ENCODE measurements around the gene FAM110A.

- no peak for TF ChIP-seq CTCF (IDR thresholded peaks at IDR 0.05)
- no peak for TF ChIP-seq EZH2 (IDR thresholded peaks at IDR 0.05; ENCODE audit: borderline replicate concordance, insufficient read depth, low read depth, low read length, poor library complexity, severe bottlenecking)
These were observed 7.0 kb downstream of the FAM110A start for GRCh38 chr20:840503-840857.

Measured in B cell (primary cell).